M059J (cell line): Measurements from ENCODE around the gene ZNF740. TPM values are rescaled to one million over a fixed set of nuclear protein-coding genes. Genes with fewer than 3 reads are reported as not detected.

ENCODE experiments used
- DNase-seq: peaks from one replicate; pipeline ENCODE4 v3.0.0-alpha.2; 2012; ENCODE audit warnings: low read depth
- total RNA-seq: library from RNA; depleted of rRNA; stranded (reverse); fragments of >200 nt; shearing (Covaris generic); gene quantifications from 2 replicates; pipeline ENCODE4 v1.2.3, GENCODE V29; 2014

ZNF740 gene
- total RNA-seq, 1 experiment from 2014 or later: 9.5 TPM

GRCh38 chr12:53226815-53227214 is 46.3 kb downstream of the ZNF740 start:
- no peak for DNase-seq

- DNase-seq: no peak
Measured at GRCh38 chr12:53227341-53227740, 46.8 kb downstream of the ZNF740 start.

- DNase-seq: no peak
Measured at GRCh38 chr12:53227836-53228235, 47.3 kb downstream of the ZNF740 start.

- no peak for DNase-seq
Measured at GRCh38 chr12:53229454-53229853, 48.9 kb downstream of the ZNF740 start.

- no peak for DNase-seq
Measured at GRCh38 chr12:53230108-53230845, 49.8 kb downstream of the ZNF740 start.

GRCh38 chr12:53231671-53231920 is 51.1 kb downstream of the ZNF740 start:
- no peak for DNase-seq

GRCh38 chr12:53231921-53232645 is 51.6 kb downstream of the ZNF740 start, which contains the start of gene RARG:
TSS of gene RARG (minus strand) at chr12:53232209. CDS start at chr12:53227545, 4,664 bp downstream.
- peak; percentile 82 for DNase-seq

GRCh38 chr12:53232646-53233461 is 52.3 kb downstream of the ZNF740 start:
- DNase-seq: peak; percentile 63

- no peak for DNase-seq
Measured at GRCh38 chr12:53233671-53234121, 53.2 kb downstream of the ZNF740 start.

- no peak for DNase-seq
Measured at GRCh38 chr12:53234271-53234914, 53.9 kb downstream of the ZNF740 start.

GRCh38 chr12:53235164-53235563 is 54.6 kb downstream of the ZNF740 start:
- DNase-seq: no peak

- DNase-seq: no peak
Measured at GRCh38 chr12:53235742-53236442, 55.4 kb downstream of the ZNF740 start.

GRCh38 chr12:53236443-53237111 is 56.1 kb downstream of the ZNF740 start:
- no peak for DNase-seq

GRCh38 chr12:53239643-53240258 is 59.2 kb downstream of the ZNF740 start:
- no peak for DNase-seq

- DNase-seq: no peak
Measured at GRCh38 chr12:53241623-53242412, 61.3 kb downstream of the ZNF740 start.

GRCh38 chr12:53244337-53244736 is 63.8 kb downstream of the ZNF740 start:
- DNase-seq: no peak
